Measurements from ENCODE around the gene AFAP1.
"Not testable (repeated sequence)": the region's sequence is repeated elsewhere in the genome, so short reads cannot be mapped to it uniquely, and the experiment has no call there.

Gene AFAP1

GRCh38 chr4:7944599-7945220, 5.0 kb upstream of the AFAP1 start:
- no peak for DNase-seq (ENCODE audit: low spot score)

- DNase-seq (ENCODE audit: low spot score), result not testable (repeated sequence)
Observed at GRCh38 chr4:7943688-7944087, 4.0 kb upstream of the AFAP1 start.

GRCh38 chr4:7943211-7943610, 3.5 kb upstream of the AFAP1 start:
- DNase-seq (ENCODE audit: low spot score), result no peak

- no peak for DNase-seq (ENCODE audit: low spot score)
Observed at GRCh38 chr4:7941965-7942496, 2.4 kb upstream of the AFAP1 start.

GRCh38 chr4:7941111-7941964, 1.7 kb upstream of the AFAP1 start:
- no peak for DNase-seq (ENCODE audit: low spot score)

- DNase-seq (ENCODE audit: low spot score), result no peak
Observed at GRCh38 chr4:7938609-7939376, 868 bp downstream of the AFAP1 start.

- no peak for DNase-seq (ENCODE audit: low spot score)
Observed at GRCh38 chr4:7938266-7938608, 1.4 kb downstream of the AFAP1 start.

- DNase-seq (ENCODE audit: low spot score), result no peak
Observed at GRCh38 chr4:7937006-7937405, 2.7 kb downstream of the AFAP1 start.

- DNase-seq (ENCODE audit: low spot score), result no peak
Observed at GRCh38 chr4:7933651-7934510, 5.8 kb downstream of the AFAP1 start.

- no peak for DNase-seq (ENCODE audit: low spot score)
Observed at GRCh38 chr4:7932287-7932686, 7.4 kb downstream of the AFAP1 start.

GRCh38 chr4:7929118-7929951, 10.3 kb downstream of the AFAP1 start:
- DNase-seq (ENCODE audit: low spot score), result no peak

GRCh38 chr4:7928711-7929110, 10.9 kb downstream of the AFAP1 start:
- DNase-seq (ENCODE audit: low spot score), result no peak

GRCh38 chr4:7926822-7927221, 12.8 kb downstream of the AFAP1 start:
- no peak for DNase-seq (ENCODE audit: low spot score)

- DNase-seq (ENCODE audit: low spot score), result no peak
Observed at GRCh38 chr4:7924570-7924969, 15.1 kb downstream of the AFAP1 start.

GRCh38 chr4:7924163-7924562, 15.5 kb downstream of the AFAP1 start:
- DNase-seq (ENCODE audit: low spot score), result no peak

GRCh38 chr4:7922466-7922865, 17.2 kb downstream of the AFAP1 start:
- DNase-seq (ENCODE audit: low spot score), result no peak

- DNase-seq (ENCODE audit: low spot score), result no peak
Observed at GRCh38 chr4:7918981-7919380, 20.7 kb downstream of the AFAP1 start.

GRCh38 chr4:7918187-7918586, 21.5 kb downstream of the AFAP1 start:
- DNase-seq (ENCODE audit: low spot score), result not testable (repeated sequence)

GRCh38 chr4:7917669-7918068, 22.0 kb downstream of the AFAP1 start:
- DNase-seq (ENCODE audit: low spot score), result no peak

- no peak for DNase-seq (ENCODE audit: low spot score)
Observed at GRCh38 chr4:7915875-7916242, 23.8 kb downstream of the AFAP1 start.

- DNase-seq (ENCODE audit: low spot score), result no peak
Observed at GRCh38 chr4:7912826-7913225, 26.8 kb downstream of the AFAP1 start.

All from hematopoietic multipotent progenitor cell treated with erythropoietin and hydrocortisone succinate and interleukin-3 and kit ligand, for 15 days (in vitro differentiated cells).